Tongue (tissue), 2 donors: ENCODE results near the gene EPHB1. TPM values are rescaled to one million over a fixed set of nuclear protein-coding genes. Genes with fewer than 3 reads are reported as not detected.
A peak's percentile ranks its signal among the peaks of the same experiment; 100 is the strongest.

Source experiments
- DNase-seq: peaks from one replicate; pipeline ENCODE4 v3.0.0-alpha.2; 2015
- total RNA-seq: library from RNA; depleted of rRNA; stranded (reverse); fragments of >200 nt; gene quantifications from one replicate; pipeline ENCODE4 v1.2.3, GENCODE V29; 2014

EPHB1 gene
- total RNA-seq, 1 donor from 2014 or later, result 13.3 TPM

DNA sequence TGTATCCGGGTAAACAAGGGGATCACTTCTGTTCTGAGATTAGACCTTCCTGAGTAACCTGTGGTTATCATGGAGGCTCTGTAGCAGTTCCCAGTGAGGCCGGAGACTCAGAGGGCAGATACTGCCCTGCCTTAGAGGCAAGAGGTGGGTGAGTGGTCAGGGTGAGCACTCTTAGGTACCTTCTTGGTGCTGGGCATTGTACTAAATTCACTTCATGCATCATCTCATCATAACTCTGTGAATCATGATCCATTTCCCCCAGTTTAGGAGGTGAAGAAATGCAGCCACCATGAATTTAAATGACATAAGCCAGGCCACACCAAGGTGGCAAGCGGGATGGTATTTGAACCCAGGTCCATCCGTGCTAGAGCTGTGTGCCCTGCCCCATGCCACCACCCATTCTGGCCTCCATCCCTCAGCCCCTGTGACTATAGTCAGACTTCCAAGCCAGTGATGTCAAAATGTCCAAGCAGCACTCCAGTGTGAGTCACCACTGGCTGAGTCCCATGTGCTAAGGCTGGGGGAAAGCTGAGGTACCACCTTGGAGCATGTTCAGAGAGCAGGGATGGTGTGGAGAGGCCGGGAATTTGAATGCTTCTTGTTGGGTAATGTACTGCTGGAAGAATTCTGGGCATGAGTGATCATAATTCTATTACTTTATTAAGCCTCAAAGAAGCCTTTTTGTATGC, 88.8 kb downstream of the EPHB1 start:
- DNase-seq, result no peak

DNA sequence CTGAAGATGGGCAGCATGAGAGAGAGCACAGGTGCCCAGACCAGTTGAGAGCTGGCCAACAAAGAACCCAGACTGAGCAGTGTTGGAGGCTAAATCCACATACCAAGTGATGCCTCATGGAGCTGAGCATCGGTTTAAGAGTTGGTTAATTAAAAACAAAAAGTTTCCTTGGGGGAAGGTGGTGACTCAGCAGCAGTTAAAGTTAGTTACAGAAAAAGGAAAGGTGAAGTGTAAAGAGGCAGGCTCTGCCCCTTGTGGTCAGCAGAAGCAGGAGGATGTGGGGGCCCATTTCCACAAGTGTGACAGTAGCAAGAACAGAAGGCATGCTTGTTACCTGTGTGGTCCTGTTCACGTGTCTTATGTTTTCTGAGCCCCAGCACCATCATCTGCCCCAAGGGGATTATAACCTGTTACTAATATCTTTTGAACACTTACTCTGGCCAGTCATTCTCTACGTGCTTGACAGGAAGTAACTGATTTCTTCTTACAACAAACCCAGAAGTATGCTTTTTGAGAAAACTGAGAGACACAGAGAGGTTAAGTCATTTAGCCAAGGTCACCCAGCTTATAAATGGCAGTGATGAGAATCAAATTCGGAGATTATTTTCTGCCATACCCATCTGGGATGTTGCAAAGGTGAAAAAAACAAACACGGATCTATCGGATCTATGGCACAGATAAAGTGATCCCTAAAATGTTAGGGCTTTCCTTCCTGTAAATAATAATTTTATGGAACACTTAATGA, 91.0 kb downstream of the EPHB1 start:
- no peak for DNase-seq

- DNase-seq, result no peak
These were observed 91.9 kb downstream of the EPHB1 start for GRCh38 chr3:134886991-134887390.

DNA sequence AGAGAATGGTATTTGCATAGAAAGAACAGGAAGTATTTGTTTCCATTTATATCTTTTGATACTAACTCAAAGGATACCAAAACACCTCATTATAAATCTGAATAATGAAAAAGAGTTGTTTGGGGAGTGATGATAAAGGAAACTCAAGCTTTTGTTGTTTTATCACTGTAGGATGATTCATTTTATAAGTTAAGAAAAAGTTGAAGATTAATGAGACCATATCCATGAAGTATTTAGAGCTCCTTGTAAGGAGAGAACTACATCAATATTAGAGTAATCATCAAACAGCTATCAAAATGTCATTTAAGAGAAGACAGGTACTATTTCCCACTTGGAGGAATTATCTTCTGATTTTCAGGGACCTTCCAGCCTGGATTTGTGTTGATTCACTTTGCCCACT, 92.5 kb downstream of the EPHB1 start:
- DNase-seq, result no peak

DNA sequence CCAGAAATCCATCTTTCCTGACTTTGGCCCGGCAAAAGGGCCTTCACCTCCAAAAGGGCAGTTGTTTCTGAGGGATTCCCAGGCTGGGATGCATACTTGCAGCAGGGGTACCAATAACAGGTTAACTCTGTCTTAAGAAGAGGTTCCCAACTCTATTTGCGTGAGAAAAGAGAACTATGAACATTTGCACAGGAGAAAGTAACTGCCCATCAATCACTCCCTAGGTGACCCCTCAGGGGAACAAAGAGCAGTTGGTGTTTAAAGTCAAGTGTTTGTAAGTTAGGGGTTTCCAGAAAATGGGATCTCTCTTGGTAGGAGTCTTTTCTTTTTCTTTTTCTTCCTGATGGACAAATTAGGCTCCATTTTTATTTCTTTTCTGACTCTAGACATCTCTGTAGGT, 97.3 kb downstream of the EPHB1 start:
- DNase-seq, result no peak

DNA sequence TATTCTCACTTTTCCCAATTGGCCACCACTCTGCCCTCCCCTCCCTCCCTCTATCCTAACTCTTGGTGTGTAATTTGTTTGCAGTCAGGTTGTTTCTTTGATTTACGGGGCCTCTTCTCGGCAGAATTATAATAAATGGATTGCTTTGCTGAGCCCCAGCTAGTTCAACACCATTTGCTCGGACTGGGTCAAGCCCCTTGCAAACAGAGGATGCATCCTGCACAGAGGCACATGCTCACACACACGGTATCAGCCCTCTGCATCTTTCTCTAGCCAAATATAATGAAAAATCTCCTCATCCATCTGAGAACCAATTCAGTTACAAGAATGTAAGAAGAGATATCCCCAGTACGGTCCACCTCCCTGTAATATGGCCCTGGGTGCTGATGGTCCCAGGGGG, 97.7 kb downstream of the EPHB1 start:
- DNase-seq, result no peak

DNA sequence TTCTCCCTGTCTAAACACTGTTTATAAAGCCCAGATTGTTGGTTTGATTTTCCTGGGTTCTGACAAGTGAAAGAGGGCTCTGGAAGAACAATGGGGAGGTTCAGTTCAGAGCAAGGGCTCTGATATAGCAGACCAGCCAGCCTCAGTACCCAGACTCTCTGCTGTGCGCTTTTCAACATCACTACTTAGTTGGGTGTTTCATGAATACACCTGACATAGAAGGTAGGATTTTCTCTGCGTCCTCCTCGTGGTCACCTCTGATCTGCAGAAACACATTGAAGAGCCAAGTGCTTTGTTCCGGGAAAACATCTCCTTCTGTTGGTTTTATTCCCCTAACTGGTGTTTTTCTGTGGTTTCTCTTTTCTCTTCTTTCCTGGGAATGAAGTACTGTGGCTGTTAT, 99.5 kb downstream of the EPHB1 start:
- DNase-seq, result no peak

DNA sequence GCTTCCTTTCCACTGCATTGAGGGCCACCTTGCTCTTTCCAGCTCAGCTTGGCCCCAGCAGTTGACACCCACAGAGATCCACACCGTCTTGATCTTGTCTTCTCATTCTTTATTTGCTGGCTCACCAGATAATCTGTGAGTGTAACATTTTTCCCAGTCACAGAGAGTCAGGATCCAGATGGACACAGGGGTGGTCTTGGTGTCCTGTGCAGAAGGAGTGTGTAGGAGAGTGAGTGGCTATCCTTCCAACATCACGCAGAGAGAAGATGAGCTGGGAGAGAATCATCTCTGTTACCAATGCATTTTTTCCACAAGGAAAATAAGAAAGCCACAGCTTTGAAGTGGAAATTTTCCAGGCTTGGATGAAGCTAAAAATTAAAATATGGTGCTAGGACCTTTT, 100.1 kb downstream of the EPHB1 start:
- no peak for DNase-seq

- no peak for DNase-seq
These were observed 101.1 kb downstream of the EPHB1 start for GRCh38 chr3:134896141-134896540.

DNA sequence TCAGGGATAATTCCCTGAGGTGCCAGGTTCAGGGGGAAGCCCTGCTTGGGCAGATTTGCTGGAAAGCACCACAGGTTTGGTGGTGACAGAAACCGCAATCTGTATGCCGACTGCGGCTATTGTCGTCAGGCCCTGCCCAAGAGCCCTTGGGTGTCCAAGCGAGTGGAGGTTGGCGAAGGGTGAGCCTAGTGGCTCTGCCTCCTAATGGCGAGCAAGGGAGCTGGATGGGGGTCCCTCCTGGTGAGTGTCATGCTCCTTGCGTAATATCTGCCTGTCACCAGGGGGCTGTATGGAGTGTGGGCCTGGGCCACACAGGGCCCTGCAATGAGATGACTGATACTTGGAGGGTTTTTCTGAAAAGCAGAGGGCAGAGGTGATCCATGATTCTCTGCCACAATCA, 101.6 kb downstream of the EPHB1 start:
- no peak for DNase-seq

DNA sequence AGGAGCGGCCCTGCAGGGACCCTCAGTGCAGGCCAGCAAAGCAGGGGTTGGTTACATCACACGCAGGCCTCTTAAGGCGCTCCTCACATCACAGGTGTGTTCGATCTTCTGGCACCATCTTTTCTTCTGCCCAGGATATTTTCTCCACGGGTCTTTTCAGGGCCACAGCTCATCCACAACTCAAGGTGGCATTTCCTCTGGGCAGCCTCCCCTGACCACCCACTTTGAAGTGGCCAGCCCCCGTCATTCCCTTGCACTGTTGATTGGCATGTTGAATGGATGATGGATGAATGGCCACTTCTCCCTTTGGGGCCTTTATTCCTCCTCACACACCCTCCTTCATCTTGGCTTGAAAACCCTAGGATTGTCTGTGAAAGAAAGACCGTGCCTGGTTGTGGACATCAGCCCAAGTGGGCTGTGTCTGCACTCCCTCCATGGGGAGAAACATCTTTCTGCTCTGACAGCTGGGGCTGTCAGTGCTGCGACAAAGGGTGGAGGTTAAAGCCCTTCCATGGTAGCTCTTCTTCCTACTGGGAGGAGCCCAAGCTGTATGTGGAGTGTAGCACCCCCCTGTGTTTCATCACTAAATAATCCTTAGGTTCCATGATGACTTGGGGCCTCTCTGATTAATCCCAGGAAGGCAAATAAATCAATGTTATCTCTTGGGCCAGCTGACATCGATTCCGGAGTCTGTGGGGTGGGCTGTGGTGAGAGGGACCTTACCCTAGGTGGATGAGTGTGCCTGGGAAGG, 102.5 kb downstream of the EPHB1 start:
- DNase-seq, result no peak

- no peak for DNase-seq
These were observed 103.2 kb downstream of the EPHB1 start for GRCh38 chr3:134898181-134898754.

GRCh38 chr3:134899786-134900185, 104.7 kb downstream of the EPHB1 start:
- DNase-seq, result no peak

- DNase-seq, result no peak
These were observed 105.4 kb downstream of the EPHB1 start for GRCh38 chr3:134900482-134900881.

GRCh38 chr3:134901461-134901860, 106.4 kb downstream of the EPHB1 start:
- no peak for DNase-seq

DNA sequence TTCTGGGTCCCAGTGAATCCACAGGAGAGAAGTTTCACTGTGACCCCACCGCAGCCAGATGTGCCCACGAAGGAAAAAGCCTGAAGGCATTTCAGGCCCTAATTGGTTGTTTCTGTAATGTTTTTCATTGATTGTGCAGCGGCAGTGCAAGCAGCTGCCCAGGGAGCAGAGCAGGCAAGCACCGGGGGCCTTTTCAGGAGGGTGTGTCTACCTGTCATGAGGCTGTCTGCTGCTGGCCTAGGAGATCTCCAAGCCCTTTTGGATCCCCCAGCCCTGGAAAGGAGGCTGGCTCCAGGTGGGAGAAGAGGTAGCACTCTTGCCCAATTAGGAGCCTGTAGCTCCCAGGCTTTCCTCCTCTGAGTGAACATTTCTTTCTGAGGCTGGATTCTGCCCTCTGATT, 108.8 kb downstream of the EPHB1 start:
- no peak for DNase-seq

DNA sequence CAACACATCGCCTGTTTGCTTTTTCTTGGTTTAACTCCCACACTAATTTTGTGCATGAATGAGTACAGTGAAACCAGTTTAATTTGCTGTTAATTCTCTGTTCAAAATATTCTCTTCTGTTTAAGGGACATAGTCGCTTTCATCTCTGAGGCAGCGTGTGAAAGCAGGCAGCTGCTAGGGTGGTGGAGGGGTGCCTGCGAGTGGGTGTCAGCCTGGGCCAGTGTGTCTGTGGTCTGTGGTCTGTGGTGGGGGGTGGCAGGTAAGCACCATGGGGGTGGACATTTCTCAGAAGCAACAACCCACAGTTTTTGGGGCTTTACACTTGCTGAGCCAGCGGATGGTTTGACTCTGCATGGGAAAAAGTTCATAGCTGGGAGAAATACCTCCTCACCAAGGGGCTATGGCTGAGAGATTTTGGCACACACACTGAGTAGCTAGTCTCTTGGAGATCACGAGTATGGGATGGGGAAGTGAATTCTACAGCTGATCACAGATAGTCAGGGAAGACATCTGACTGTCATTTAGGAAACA, 109.2 kb downstream of the EPHB1 start:
- no peak for DNase-seq

DNA sequence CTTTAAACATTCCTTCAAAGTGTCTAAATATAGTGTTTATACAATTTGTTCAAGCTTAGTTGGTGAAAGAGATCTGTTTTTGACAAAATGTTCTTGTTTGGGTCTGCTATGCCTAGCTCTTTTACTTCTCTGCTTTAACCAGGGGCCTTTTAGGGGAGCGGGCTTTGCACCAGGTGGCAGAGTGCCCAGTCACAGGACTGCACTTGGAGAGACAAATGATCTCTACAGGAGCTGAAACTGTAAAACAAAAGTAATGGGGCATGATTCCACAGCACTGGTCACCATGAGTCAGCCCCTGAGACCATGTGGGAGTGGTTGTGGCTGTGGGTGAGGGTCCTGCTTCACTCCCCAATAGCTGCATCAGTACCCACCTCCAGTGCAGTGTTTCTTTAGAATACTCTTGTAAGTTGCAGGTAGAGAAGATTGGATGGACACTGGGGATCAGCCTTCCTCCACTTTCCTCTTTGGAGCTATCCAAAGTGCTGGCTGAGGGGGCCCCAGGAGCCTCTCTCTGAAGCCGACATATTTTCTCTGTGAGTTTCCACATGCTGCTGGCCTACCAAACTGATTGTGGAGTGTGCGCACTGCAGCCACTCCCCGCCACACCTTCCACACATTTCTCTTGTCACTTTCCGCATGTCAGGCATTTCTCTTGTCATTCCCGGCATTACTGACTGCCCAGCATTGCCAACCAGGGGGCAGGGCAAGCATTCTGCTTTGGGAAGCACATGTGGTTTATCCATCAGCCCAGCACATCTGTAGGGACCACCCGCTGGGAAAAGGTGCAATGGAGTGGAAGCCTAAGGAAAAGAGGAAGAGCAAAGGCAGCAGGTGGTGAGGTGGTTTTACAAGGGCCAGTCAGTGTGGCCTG, 110.0 kb downstream of the EPHB1 start:
- DNase-seq, result peak; percentile 62

DNA sequence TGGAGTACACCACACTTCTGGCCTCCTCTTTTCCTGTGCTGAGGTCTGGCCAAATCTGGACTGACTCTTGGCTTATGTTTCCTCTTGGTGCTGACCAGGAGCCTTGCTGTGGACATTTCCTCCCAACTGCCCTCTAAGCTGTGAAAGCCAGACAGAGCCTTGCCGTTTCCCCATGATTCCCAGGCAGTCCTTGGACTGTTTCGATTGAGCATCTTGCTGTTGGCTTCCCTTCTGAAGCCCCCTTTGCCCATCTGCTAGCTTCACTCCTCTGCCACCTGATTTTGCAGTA, 110.5 kb downstream of the EPHB1 start:
- no peak for DNase-seq

DNA sequence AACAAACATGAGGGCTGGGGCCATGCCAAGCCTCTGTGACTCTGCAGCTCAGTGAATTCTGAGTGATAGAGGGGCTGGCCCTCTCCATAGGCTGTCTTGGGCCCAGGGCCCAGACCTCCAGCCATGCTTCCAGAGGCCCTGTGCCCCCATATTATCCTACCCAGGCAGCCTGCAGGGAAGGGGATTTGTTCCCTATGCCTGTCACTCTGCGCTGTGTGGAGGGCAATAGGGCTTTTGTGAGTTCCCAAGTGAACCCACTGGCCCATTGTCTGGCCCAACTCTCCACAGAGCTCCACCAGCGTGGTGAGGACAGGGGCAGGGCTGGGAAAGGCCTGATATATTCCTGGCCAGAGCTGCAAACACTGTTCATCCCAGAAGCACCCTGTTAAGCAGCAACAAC, 113.2 kb downstream of the EPHB1 start:
- DNase-seq, result no peak

DNA sequence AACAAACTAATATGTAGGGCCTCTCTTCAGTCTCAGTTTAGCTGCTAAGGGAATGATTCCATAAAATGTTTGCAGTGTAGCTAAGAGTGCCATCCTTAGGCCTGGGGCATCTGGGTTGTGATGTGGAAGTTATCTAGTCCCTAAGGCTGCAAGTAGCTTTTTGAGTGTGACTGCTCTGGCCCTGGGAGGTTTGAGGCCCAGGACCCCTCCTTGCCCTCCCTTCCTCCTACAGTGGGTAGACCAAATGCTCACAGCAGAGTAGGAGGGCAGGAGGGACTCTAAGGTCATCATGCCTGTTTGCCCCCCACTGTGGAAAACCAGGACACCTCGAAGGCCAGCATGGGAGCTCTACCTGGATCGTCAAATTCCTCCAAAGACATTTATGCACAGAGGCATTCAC, 115.0 kb downstream of the EPHB1 start:
- no peak for DNase-seq
